SK-N-MC (cell line): ENCODE results near the gene STK32B.
A peak's percentile ranks its signal among the peaks of the same experiment; 100 is the strongest.

ENCODE experiments used
- DNase-seq: peaks from one replicate; pipeline ENCODE4 v3.0.0-alpha.2; 2011; ENCODE audit warnings: low read depth, low spot score
- H3K27ac ChIP-seq: fragments of 200-600 bp; sonication (generic); 2 replicates; pipeline ENCODE4 v1.5.1; 2016; ENCODE audit warnings: mixed run types
- H3K36me3 ChIP-seq: fragments of 200-600 bp; sonication (generic); 2 replicates; pipeline ENCODE4 v1.6.1; 2017; ENCODE audit warnings: antibody characterized with exemption, low read length, mixed read lengths; ENCODE audit not compliant: insufficient read depth
- H3K4me3 ChIP-seq: fragments of 200-600 bp; sonication (generic); 2 replicates; pipeline ENCODE4 v1.5.1; 2016
- H3K9ac ChIP-seq: fragments of 200-600 bp; sonication (generic); 2 replicates; pipeline ENCODE4 v1.8.0; 2017; ENCODE audit warnings: mixed run types, mixed read lengths; ENCODE audit not compliant: insufficient read length
- H3K9me3 ChIP-seq: fragments of 200-600 bp; sonication (generic); 2 replicates; pipeline ENCODE4 v1.6.1; 2017; ENCODE audit warnings: low read depth, mild to moderate bottlenecking, antibody characterized with exemption, low read length, moderate library complexity, mixed read lengths
- EZH2 ChIP-seq: fragments of 200-600 bp; sonication (generic); IDR thresholded peaks from one replicate; pipeline ENCODE4 v1.6.1; 2017; ENCODE audit warnings: antibody characterized with exemption
- FOXP2 ChIP-seq: optimal IDR thresholded peaks from 2 replicates; pipeline ENCODE3; 2011; ENCODE audit warnings: mild to moderate bottlenecking, moderate library complexity; ENCODE audit not compliant: insufficient read depth; ENCODE audit errors: extremely low read length, control extremely low read depth
- POLR2AphosphoS5 ChIP-seq: IDR thresholded peaks from 2 replicates; pipeline ENCODE4 v1.6.1; 2012; ENCODE audit warnings: mild to moderate bottlenecking, low read depth, low read length, borderline replicate concordance

STK32B gene

GRCh38 chr4:5021546-5021945 is 29.7 kb upstream of the STK32B start:
- no peaks in the 10 kb centered on the region for H3K9me3 ChIP-seq
- no peak overlapping the region for H3K9ac ChIP-seq
- no peak for DNase-seq
- H3K36me3 ChIP-seq, result no peaks in the 10 kb centered on the region
- no peak overlapping the region for H3K27ac ChIP-seq
- no peak overlapping the region for H3K4me3 ChIP-seq
- TF ChIP-seq POLR2AphosphoS5 (no peak), EZH2 (no peak), FOXP2 (no peak)

- Histone ChIP-seq H3K4me3 (no peak overlapping the region), H3K36me3 (no peaks in the 10 kb centered on the region), H3K9me3 (no peaks in the 10 kb centered on the region), H3K9ac (no peak overlapping the region), H3K27ac (no peak overlapping the region)
- no peak for TF ChIP-seq EZH2
- no peak for TF ChIP-seq FOXP2
- TF ChIP-seq POLR2AphosphoS5, result no peak
- DNase-seq, result no peak
Observed at GRCh38 chr4:5024673-5025072, 26.6 kb upstream of the STK32B start.

GRCh38 chr4:5026371-5026770 is 24.9 kb upstream of the STK32B start:
- no peak overlapping the region for H3K9ac ChIP-seq
- no peak overlapping the region for H3K27ac ChIP-seq
- H3K4me3 ChIP-seq, result no peak overlapping the region
- no peaks in the 10 kb centered on the region for H3K9me3 ChIP-seq
- no peaks in the 10 kb centered on the region for H3K36me3 ChIP-seq
- TF ChIP-seq FOXP2, result no peak
- no peak for TF ChIP-seq POLR2AphosphoS5
- TF ChIP-seq EZH2, result no peak
- DNase-seq, result no peak

- Histone ChIP-seq H3K36me3 (no peaks in the 10 kb centered on the region), H3K9ac (peak overlapping the region; percentile 22), H3K9me3 (no peaks in the 10 kb centered on the region), H3K4me3 (no peak overlapping the region), H3K27ac (no peak overlapping the region)
- TF ChIP-seq FOXP2 (no peak), EZH2 (no peak), POLR2AphosphoS5 (no peak)
- no peak for DNase-seq
Observed at GRCh38 chr4:5027346-5027745, 23.9 kb upstream of the STK32B start.

- no peak overlapping the region for H3K27ac ChIP-seq
- DNase-seq, result no peak
- no peak overlapping the region for H3K4me3 ChIP-seq
- no peaks in the 10 kb centered on the region for H3K9me3 ChIP-seq
- TF ChIP-seq EZH2, result no peak
- no peak for TF ChIP-seq POLR2AphosphoS5
- no peak for TF ChIP-seq FOXP2
- H3K9ac ChIP-seq, result no peak overlapping the region
- H3K36me3 ChIP-seq, result no peaks in the 10 kb centered on the region
Observed at GRCh38 chr4:5028480-5028879, 22.8 kb upstream of the STK32B start.

DNA sequence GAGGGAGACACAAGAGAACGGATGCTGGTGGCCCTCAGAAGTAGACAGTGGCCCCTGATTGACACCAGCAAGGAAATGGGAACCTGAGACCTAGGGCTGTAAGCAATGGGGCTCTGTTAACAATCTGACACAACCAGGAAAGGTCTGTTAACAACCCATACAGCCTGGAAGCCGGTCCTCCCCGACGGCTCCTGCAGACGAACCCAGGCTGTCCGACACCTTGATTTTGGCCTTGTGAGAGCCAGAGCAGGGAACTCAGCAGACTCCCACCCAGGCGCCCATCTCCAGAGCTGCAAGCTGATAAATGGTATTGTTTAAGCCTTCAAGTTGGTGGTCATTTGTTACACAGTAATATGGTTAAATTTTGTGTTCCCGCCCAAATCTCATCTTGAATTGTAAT is 21.8 kb upstream of the STK32B start:
- no peak overlapping the region for H3K27ac ChIP-seq
- no peak overlapping the region for H3K9ac ChIP-seq
- no peak for DNase-seq
- no peak overlapping the region for H3K4me3 ChIP-seq
- no peaks in the 10 kb centered on the region for H3K9me3 ChIP-seq
- TF ChIP-seq POLR2AphosphoS5 (no peak), FOXP2 (no peak), EZH2 (no peak)
- no peaks in the 10 kb centered on the region for H3K36me3 ChIP-seq

DNA sequence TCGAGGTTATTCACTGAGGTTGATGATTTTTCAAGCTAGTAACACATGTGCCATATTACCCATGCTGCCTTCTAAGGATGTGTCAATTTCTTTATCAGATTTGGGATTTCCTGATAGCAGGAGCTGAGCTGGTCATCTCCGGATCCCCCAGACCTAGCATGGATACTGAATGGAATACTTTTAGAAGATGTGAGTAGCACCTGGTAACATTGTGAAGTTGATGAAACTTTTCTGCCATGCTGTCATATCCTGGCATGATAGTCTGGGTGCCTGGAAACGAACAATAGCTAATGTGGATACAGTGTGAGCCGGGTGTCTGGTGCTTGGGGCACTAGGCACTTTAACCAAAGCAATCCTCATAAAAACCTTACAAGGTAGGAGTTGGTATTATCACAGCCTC is 21.1 kb upstream of the STK32B start:
- Histone ChIP-seq H3K27ac (no peak overlapping the region), H3K9ac (no peak overlapping the region), H3K4me3 (no peak overlapping the region), H3K36me3 (no peaks in the 10 kb centered on the region), H3K9me3 (no peaks in the 10 kb centered on the region)
- no peak for DNase-seq
- TF ChIP-seq POLR2AphosphoS5 (no peak), EZH2 (no peak), FOXP2 (no peak)

DNA sequence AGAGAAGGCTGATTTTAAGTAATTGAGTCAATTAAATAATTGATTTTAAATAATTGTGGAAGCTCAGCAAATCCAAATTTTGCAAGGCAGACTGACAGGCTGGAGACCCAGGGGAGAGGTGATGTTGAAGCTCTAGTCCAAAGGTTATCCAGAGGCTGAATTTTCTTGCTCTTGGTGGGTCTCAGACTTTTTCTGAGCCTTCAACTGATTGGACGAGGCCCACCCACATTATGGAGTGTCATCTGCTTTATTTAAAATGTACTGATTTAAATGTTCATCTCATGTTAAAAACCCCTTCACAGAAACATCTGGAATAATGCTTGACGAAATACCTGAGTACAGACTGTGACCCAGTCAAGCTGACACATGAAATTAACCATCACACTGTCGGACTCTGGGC is 20.4 kb upstream of the STK32B start:
- DNase-seq, result no peak
- TF ChIP-seq FOXP2, result no peak
- TF ChIP-seq POLR2AphosphoS5, result no peak
- TF ChIP-seq EZH2, result no peak

DNA sequence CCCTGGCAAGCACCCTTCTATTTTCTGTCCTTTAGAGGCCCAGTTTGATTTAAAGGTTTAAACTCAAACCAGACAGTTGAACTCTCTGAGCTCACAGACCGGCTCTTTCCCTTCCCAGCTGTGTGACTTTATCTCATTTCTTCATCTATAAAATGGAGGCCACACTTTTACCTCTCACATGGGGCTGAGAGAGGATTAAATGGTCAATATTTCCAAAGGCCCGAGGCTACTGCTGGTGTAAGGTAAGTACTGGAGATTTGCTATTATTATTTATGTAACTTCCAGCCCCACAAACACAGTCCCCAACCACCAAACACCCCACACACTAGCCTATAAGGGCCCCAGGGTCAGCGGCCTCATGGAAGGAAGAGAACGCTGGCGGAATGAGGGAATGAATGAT is 18.5 kb upstream of the STK32B start:
- Histone ChIP-seq H3K9ac (no peak overlapping the region), H3K36me3 (no peaks in the 10 kb centered on the region), H3K27ac (no peak overlapping the region; the same call in 1 of the 2 replicates), H3K4me3 (no peak overlapping the region), H3K9me3 (no peaks in the 10 kb centered on the region)
- DNase-seq, result no peak
- TF ChIP-seq FOXP2, result no peak
- TF ChIP-seq POLR2AphosphoS5, result no peak
- TF ChIP-seq EZH2, result no peak

More for the DNA sequence above, 20.4 kb upstream of the STK32B start:
- no peaks in the 10 kb centered on the region for H3K9me3 ChIP-seq
- no peak overlapping the region for H3K27ac ChIP-seq
- H3K9ac ChIP-seq, result no peak overlapping the region
- H3K36me3 ChIP-seq, result no peaks in the 10 kb centered on the region
- no peak overlapping the region for H3K4me3 ChIP-seq

- no peak overlapping the region; the same call in 1 of the 2 replicates for H3K27ac ChIP-seq
Observed at GRCh38 chr4:5033281-5033841, 17.9 kb upstream of the STK32B start.

More at GRCh38 chr4:5033281-5033841, 17.9 kb upstream of the STK32B start:
- Histone ChIP-seq H3K36me3 (no peaks in the 10 kb centered on the region), H3K9me3 (no peaks in the 10 kb centered on the region), H3K4me3 (no peak overlapping the region), H3K9ac (no peak overlapping the region)
- DNase-seq, result no peak
- no peak for TF ChIP-seq FOXP2
- TF ChIP-seq POLR2AphosphoS5, result no peak
- no peak for TF ChIP-seq EZH2
